Panc1 (cell line): ENCODE results near the gene KMT2A. TPM values are rescaled to one million over a fixed set of nuclear protein-coding genes. Genes with fewer than 3 reads are reported as not detected.
A peak's percentile ranks its signal among the peaks of the same experiment; 100 is the strongest.
"Not testable (repeated sequence)": the region's sequence is repeated elsewhere in the genome, so short reads cannot be mapped to it uniquely, and the experiment has no call there.

ENCODE experiments used
- ATAC-seq: fragments of 200-7000 bp; cut with Tn5 transposase; 2 replicates; pipeline ENCODE4 v1.9.1; 2020; ENCODE audit warnings: mild to moderate bottlenecking, moderate library complexity
- BruUV-seq: library from RNA; stranded (reverse); fragments of 400-500 nt; replicated peaks from 2 replicates; lab custom pipeline; 2021; lab: Mats Ljungman, UMichigan
- CTCF ChIA-PET: fragments of 300-600 bp; sonication (Branson Sonifier 250); formaldehyde crosslinking; loops from one replicate; lab custom pipeline; 2022; ENCODE audit warnings: antibody characterized with exemption; lab: Charles Lee
- POLR2A ChIA-PET: fragments of 300-600 bp; sonication (Branson Sonifier 250); formaldehyde crosslinking; loops from one replicate; lab custom pipeline; 2022; ENCODE audit warnings: antibody characterized with exemption; lab: Charles Lee
- DNase-seq: peaks from one replicate; pipeline ENCODE4 v3.0.0-alpha.2; 2010; ENCODE audit warnings: low read depth, low spot score
- H3K27ac ChIP-seq: 2 replicates; pipeline ENCODE4 v1.5.1; 2011; ENCODE audit warnings: mild to moderate bottlenecking, low read length, inconsistent platforms
- H3K27me3 ChIP-seq: fragments of 200-500 bp; sonication (Bioruptor generic); 2 replicates; pipeline ENCODE4 v1.6.0; 2014; ENCODE audit warnings: low read length, inconsistent platforms; ENCODE audit not compliant: control insufficient read depth, insufficient read depth
- H3K36me3 ChIP-seq: fragments of 200-500 bp; sonication (Bioruptor generic); 2 replicates; pipeline ENCODE4 v1.5.1; 2014; ENCODE audit warnings: inconsistent platforms, mild to moderate bottlenecking, low read length, moderate library complexity; ENCODE audit not compliant: control insufficient read depth, insufficient read depth
- H3K4me1 ChIP-seq: 2 replicates; pipeline ENCODE4 v1.5.1; 2011; ENCODE audit warnings: inconsistent platforms, mild to moderate bottlenecking, low read length, moderate library complexity; ENCODE audit not compliant: control insufficient read depth, insufficient read depth
- H3K4me3 ChIP-seq, 2 experiments: 2 replicates each; pipeline ENCODE4 v1.5.1; 2011 to 2012; ENCODE audit warnings: low read depth in 2 of 2, low read length in 2 of 2, mild to moderate bottlenecking in 2 of 2, inconsistent platforms in 1 of 2, moderate library complexity in 1 of 2
- H3K9me3 ChIP-seq: fragments of 200-500 bp; sonication (Bioruptor generic); 2 replicates; pipeline ENCODE4 v1.5.1; 2014; ENCODE audit warnings: low read depth, mild to moderate bottlenecking, inconsistent platforms, low read length, moderate library complexity; ENCODE audit not compliant: control insufficient read depth, insufficient read depth
- POLR2AphosphoS5 ChIP-seq: IDR thresholded peaks from 2 replicates; pipeline ENCODE4 v1.6.1; 2012; ENCODE audit warnings: mild to moderate bottlenecking, low read depth, low read length, moderate library complexity
- REST ChIP-seq, 2 experiments: IDR thresholded peaks; 2 replicates each; pipeline ENCODE4 v1.6.1; 2011 to 2012; ENCODE audit warnings: low read depth in 2 of 2, control low read depth in 1 of 2, low read length in 1 of 2, mild to moderate bottlenecking in 1 of 2, moderate library complexity in 1 of 2; ENCODE audit not compliant: insufficient read depth in 1 of 2
- SIN3A ChIP-seq: IDR thresholded peaks from 2 replicates; pipeline ENCODE4 v1.6.1; 2012; ENCODE audit warnings: low read depth, mild to moderate bottlenecking, low read length, moderate library complexity, borderline replicate concordance; ENCODE audit not compliant: insufficient read depth
- TCF7L2 ChIP-seq: IDR thresholded peaks from 2 replicates; pipeline ENCODE4 v1.6.1; 2011; ENCODE audit warnings: mild to moderate bottlenecking, low read depth, low read length, inconsistent platforms
- in situ Hi-C: cut with HindIII; loops from 2 replicates; pipeline ENCODE4 v1.10.0; 2016; ENCODE audit warnings: low sequenced_read_pairs, low pct_unique_long_range_greater_than_20kb
- intact Hi-C: fragments of 100-400 bp; cut with micrococcal nuclease; formaldehyde crosslinking; loops from one replicate; pipeline ENCODE4 v1.10.0; 2022; ENCODE audit not compliant: unreplicated experiment
- total RNA-seq: library from RNA; stranded (reverse); gene quantifications from one replicate; pipeline ENCODE4 v1.2.1, GENCODE V29; 2021; ENCODE audit not compliant: unreplicated experiment
- TF ChIP-seq, protein P1 (sequence below): fragments of 450-650 bp; IDR thresholded peaks from 2 replicates; pipeline ENCODE4 v1.5.1; 2017; ENCODE audit warnings: mild to moderate bottlenecking

KMT2A gene
- total RNA-seq, 1 experiment from 2014 or later = 139 TPM

GRCh38 chr11:118401880-118402590, 34.3 kb upstream of the KMT2A start:
- H3K36me3 ChIP-seq = peaks cover 27% of the 10 kb centered on the region
- intact Hi-C loops (loop anchor here (1.0 kb wide), 1 partner anchor 86 kb away; no protein-coding TSS in a partner anchor), in situ Hi-C loops (no loop called here)
- no peaks in the 10 kb centered on the region for H3K9me3 ChIP-seq
- ChIA-PET POLR2A (interaction anchor here (0.5 to 0.7 kb wide), 3 partner anchors 10 to 163 kb away, joined by 3 to 7 read pairs (median 4); no protein-coding TSS in a partner anchor), CTCF (no interaction called here)
- H3K27me3 ChIP-seq = no peaks in the 10 kb centered on the region
- peak overlapping the region; percentile 62 to 97 for H3K4me3 ChIP-seq
- H3K4me1 ChIP-seq = peaks cover 40% of the 10 kb centered on the region
- ATAC-seq (peak; percentile 49; the same call in 1 of the 2 replicates), DNase-seq (no peak)
- peak overlapping the region; percentile 97 for H3K27ac ChIP-seq
- no peak for TF ChIP-seq REST (IDR thresholded peaks at IDR 0.05; ENCODE audit: insufficient read depth in 1 of 2, low read depth in 2 of 2, low read length in 1 of 2)
- 0 out of 2 replicates have a peak, but pooled peaks have one; percentile 38 for TF ChIP-seq SIN3A
- TF ChIP-seq TCF7L2 = no peak
- BruUV-seq = TSS peak; percentile 80

DNA sequence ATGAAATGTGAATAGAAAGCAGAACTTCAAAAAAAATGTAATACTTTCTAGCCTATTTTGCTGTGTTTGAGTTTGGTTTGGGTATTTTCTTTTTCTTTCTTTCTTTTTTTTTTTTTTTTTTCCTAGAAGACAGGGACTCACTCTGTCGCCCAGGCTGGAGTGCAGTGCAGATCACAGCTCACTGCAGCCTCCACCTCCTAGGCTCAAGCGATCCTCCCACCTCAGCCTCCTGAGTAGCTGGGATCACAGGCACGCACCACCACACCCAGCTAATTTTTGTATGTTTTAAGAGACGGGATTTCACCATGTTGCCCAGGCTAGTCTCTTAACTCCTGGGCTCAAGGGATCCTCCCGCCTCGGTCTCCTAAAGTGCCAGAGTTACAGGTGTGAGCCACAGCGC, 33.7 kb upstream of the KMT2A start:
- H3K27me3 ChIP-seq, DNase-seq, ATAC-seq, BruUV-seq, in situ Hi-C loops, intact Hi-C loops, H3K9me3 ChIP-seq: not testable (repeated sequence)
- POLR2A ChIA-PET = interaction anchor here (0.5 to 0.7 kb wide), 4 partner anchors 32 to 257 kb away, joined by 3 to 7 read pairs (median 4); no protein-coding TSS in a partner anchor
- CTCF ChIA-PET = interaction anchor here (0.6 kb wide), 1 partner anchor 17 kb away, joined by 9 read pairs; no protein-coding TSS in a partner anchor
- H3K4me3 ChIP-seq = peak overlapping the region; percentile 62 to 97
- peak overlapping the region; percentile 97 for H3K27ac ChIP-seq
- H3K36me3 ChIP-seq = peaks cover 31% of the 10 kb centered on the region
- peaks cover 40% of the 10 kb centered on the region for H3K4me1 ChIP-seq

- Histone ChIP-seq H3K27me3 (no peaks in the 10 kb centered on the region), H3K36me3 (peaks cover 45% of the 10 kb centered on the region), H3K9me3 (no peaks in the 10 kb centered on the region), H3K4me3 (no peak overlapping the region), H3K4me1 (peaks cover 62% of the 10 kb centered on the region), H3K27ac (peak overlapping the region; percentile 32)
- POLR2A ChIA-PET = interaction anchor here (0.6 kb wide), 1 partner anchor 14 kb away, joined by 12 read pairs; no protein-coding TSS in a partner anchor
- in situ Hi-C loops = no loop called here
- ATAC-seq (no peak), DNase-seq (no peak)
- intact Hi-C loops = no loop called here
- TF ChIP-seq TCF7L2 (no peak), POLR2AphosphoS5 (no peak), REST (IDR thresholded peaks at IDR 0.05; ENCODE audit: insufficient read depth in 1 of 2, low read depth in 2 of 2, low read length in 1 of 2) (no peak), SIN3A (no peak)
- TF ChIP-seq, protein P1, sequence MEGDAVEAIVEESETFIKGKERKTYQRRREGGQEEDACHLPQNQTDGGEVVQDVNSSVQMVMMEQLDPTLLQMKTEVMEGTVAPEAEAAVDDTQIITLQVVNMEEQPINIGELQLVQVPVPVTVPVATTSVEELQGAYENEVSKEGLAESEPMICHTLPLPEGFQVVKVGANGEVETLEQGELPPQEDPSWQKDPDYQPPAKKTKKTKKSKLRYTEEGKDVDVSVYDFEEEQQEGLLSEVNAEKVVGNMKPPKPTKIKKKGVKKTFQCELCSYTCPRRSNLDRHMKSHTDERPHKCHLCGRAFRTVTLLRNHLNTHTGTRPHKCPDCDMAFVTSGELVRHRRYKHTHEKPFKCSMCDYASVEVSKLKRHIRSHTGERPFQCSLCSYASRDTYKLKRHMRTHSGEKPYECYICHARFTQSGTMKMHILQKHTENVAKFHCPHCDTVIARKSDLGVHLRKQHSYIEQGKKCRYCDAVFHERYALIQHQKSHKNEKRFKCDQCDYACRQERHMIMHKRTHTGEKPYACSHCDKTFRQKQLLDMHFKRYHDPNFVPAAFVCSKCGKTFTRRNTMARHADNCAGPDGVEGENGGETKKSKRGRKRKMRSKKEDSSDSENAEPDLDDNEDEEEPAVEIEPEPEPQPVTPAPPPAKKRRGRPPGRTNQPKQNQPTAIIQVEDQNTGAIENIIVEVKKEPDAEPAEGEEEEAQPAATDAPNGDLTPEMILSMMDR = no peak
- CTCF ChIA-PET = no interaction called here
- BruUV-seq = no TSS peak
Measured at GRCh38 chr11:118406599-118407166, 29.6 kb upstream of the KMT2A start.
